Astrocyte of the hippocampus (primary cell): ENCODE measurements around the gene FOXJ3.
A peak's percentile ranks its signal among the peaks of the same experiment; 100 is the strongest.

ENCODE experiments used
- DNase-seq: peaks from one replicate; pipeline ENCODE4 v3.0.0; 2011; ENCODE audit warnings: low read depth, low spot score

The FOXJ3 gene

GRCh38 chr1:42335050-42335808, at the start of gene FOXJ3:
FOXJ3 (minus strand) TSS chr1:42335235; CDS start chr1:42311093, 24,142 bp downstream.
- peak; percentile 98 for DNase-seq

GRCh38 chr1:42381280-42381673, 46.2 kb upstream of the FOXJ3 start:
- DNase-seq = no peak

- peak; percentile 68 for DNase-seq
Observed at GRCh38 chr1:42380586-42381279, 45.7 kb upstream of the FOXJ3 start, which contains the start of gene RIMKLA. RIMKLA (plus strand) TSS chr1:42380792; CDS start chr1:42380935, 143 bp downstream.

- DNase-seq = peak; percentile 55
Observed at GRCh38 chr1:42379794-42380585, 45.0 kb upstream of the FOXJ3 start.

GRCh38 chr1:42372796-42373195, 37.8 kb upstream of the FOXJ3 start:
- no peak for DNase-seq

GRCh38 chr1:42370876-42371549, 36.0 kb upstream of the FOXJ3 start:
- no peak for DNase-seq

- DNase-seq = no peak
Observed at GRCh38 chr1:42369471-42369870, 34.4 kb upstream of the FOXJ3 start.

GRCh38 chr1:42368096-42368795, 33.2 kb upstream of the FOXJ3 start:
- DNase-seq = no peak

- no peak for DNase-seq
Observed at GRCh38 chr1:42365118-42365517, 30.1 kb upstream of the FOXJ3 start.

GRCh38 chr1:42364542-42364941, 29.5 kb upstream of the FOXJ3 start:
- DNase-seq = no peak

GRCh38 chr1:42364089-42364488, 29.1 kb upstream of the FOXJ3 start:
- DNase-seq = no peak

GRCh38 chr1:42359466-42359865, 24.4 kb upstream of the FOXJ3 start:
- DNase-seq = no peak

- DNase-seq = no peak
Observed at GRCh38 chr1:42358791-42359190, 23.8 kb upstream of the FOXJ3 start.

- DNase-seq = peak; percentile 36
Observed at GRCh38 chr1:42350086-42350485, 15.1 kb upstream of the FOXJ3 start.

GRCh38 chr1:42348498-42348897, 13.5 kb upstream of the FOXJ3 start:
- DNase-seq = no peak

GRCh38 chr1:42343049-42343448, 8.0 kb upstream of the FOXJ3 start:
- no peak for DNase-seq

- no peak for DNase-seq
Observed at GRCh38 chr1:42340901-42341300, 5.9 kb upstream of the FOXJ3 start.

- peak; percentile 52 for DNase-seq
Observed at GRCh38 chr1:42340093-42340492, 5.1 kb upstream of the FOXJ3 start.

GRCh38 chr1:42336978-42337377, 1.9 kb upstream of the FOXJ3 start:
- DNase-seq = no peak

GRCh38 chr1:42335809-42336518, 929 bp upstream of the FOXJ3 start:
- DNase-seq = peak; percentile 50
